HG03025 (cell line): ENCODE measurements around the gene EPHA1.

ENCODE experiments used
- ATAC-seq: cut with Tn5 transposase; IDR thresholded peaks from one replicate; pipeline ENCODE4 v1.9.1; 2021; ENCODE audit warnings: mild to moderate bottlenecking, moderate library complexity; ENCODE audit not compliant: unreplicated experiment, low FRiP score

The EPHA1 gene

GRCh38 chr7:143380260-143380645 is 28.4 kb downstream of the EPHA1 start:
- peak; percentile 61 for ATAC-seq

- ATAC-seq = peak; percentile 1
These were observed 28.9 kb downstream of the EPHA1 start for GRCh38 chr7:143379611-143380259.

DNA sequence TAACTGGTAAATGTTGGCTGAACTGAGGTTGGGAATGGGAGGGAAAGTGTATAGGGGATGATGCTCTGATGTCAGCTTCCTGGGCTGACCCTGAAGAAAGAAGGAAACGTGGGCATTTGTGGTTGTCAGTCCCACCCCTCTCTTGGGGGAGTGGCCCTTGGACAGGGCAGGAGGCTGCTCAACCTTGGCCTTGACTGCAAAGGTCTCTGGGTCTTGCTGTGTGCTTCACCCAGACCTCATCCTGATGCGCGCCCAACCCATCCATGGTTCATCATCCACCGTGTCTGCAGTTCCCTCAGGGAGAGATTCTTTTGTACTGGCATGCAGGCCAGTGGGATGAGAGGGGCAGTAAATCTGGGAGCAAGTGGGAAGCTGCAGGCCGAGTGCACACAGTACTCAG is 32.3 kb downstream of the EPHA1 start:
- no peak for ATAC-seq

DNA sequence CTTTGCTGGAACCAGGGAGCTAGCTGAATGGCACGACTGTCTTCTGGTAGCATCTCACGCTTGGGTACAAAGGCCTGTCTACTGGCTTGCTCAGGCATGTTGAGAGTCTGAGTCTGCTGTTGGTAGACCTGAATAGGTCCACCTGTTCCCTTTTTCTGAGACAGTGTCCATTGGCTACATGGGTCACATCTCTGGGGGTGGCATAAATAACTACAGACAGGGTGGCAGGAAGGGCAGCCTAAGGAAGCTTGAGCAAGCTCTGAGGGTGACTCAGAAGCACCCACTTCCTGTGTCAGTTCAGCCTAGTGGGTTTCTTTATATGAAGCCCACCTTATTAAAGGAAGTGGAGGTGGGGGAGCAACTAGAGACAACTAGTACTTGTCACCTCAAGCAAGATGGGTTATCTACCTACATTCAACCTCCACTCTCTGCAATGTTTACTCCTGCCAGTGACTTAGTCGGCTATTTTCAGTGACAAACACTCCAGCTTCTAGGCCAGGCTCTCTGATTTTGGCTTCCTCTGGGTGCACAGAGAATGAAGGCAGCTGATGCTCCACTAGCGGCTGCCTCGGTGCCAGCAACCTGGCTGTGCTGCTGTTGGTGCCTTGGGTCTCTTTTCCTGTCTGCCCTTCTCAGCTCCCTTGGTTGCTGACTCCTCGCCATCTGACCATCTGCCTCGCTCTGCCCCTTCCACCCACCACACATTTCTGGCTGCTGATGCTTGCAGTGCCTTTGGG is 33.2 kb downstream of the EPHA1 start:
- no peak for ATAC-seq

GRCh38 chr7:143374561-143374960 is 34.1 kb downstream of the EPHA1 start:
- no peak for ATAC-seq

DNA sequence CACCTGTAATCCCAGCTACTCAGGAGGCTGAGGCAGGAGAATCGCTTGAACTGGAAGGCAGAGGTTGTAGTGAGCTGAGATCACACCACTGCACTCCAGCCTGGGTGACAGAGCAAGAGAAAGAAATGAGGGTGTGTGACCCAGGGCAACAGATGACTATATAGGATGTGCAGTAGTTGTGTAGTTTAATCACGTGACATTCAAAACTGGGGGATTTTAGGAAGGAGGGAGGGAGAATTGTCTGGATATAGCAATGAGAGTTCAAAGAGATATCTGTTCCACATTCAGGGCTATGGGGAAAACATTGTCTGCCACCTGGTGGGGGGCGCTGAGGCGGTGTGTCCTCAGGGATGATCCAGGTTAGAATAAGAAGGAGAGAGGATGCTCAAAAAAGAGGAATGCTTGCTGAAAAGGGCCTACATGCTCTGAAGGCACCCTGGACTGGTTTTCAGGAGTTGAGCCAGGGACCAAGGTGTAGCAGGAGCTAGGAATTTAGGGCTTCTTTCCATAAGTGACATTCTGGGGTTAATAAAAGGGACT is 35.3 kb downstream of the EPHA1 start:
- ATAC-seq = no peak

DNA sequence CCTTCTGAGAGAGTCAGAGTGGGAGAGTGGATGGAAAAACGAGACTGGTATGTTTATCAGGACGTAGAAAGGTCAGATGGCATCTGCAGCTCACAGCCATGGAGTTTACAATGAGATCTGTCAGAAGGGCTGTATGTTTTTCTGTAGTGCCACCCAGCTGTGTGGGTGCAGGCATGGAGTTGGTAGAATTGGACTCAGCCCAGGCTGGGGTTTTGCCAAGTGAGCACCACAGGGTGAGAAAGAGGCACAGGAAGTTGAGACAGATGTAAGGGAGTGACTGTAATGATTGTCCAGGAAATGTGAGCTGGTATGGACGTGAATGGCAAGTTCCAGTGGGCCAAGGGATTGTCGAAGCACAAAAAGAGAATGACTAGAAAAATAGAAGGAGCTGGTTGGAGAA is 36.6 kb downstream of the EPHA1 start:
- ATAC-seq = no peak

GRCh38 chr7:143369678-143370651 is 38.7 kb downstream of the EPHA1 start:
- ATAC-seq = no peak

- ATAC-seq = no peak
These were observed 40.3 kb downstream of the EPHA1 start for GRCh38 chr7:143368387-143368786.

- ATAC-seq = no peak
These were observed 40.7 kb downstream of the EPHA1 start for GRCh38 chr7:143367972-143368371.

DNA sequence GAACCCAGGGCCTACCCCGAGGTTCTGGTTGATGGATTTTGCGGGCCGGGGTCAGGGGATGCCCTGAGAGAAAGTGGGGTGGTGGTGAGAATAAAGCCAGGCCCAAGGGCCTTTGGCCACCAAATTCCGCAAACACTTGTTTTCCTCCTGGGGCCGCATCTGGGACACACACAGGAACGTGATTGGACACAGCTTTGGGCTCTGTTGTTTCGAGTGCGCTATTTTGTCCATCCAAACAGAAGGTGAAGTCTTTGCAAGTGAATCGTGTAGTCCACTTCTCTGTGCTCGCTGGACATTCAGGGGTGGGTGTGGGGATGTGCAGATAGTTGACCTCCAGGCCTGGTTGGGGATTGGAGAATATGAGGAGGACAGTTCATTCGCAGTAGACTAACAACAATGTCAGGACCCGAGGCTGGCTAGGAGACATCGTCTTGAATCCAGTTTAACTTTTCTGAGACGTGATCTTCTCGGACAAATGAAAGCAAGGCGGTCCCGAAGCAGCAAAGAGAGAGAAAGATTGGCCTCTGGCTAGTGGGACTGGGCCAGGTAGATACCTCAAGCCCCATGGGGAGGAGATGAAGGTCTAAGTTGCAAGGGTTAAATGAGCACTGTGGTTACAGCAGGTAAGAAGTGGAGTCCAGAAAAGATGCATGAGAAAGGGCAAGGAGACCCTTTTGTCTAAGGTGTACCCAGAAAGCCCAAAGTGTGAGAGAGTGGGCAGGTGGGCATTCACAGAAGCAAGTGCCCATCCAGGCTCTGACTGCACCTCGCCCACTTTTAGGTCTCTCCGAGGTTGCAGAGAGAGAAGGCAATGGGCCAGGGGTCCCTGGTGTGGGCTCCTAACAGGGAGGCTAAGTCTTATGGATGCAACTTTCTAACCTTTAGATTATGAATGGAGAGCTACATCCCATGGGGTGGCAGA is 45.4 kb downstream of the EPHA1 start:
- ATAC-seq = no peak

GRCh38 chr7:143362131-143363015 is 46.3 kb downstream of the EPHA1 start, which contains the start of gene FAM131B:
TSS of gene FAM131B (minus strand) at chr7:143362713. CDS start at chr7:143362603, 110 bp downstream.
- no peak for ATAC-seq

DNA sequence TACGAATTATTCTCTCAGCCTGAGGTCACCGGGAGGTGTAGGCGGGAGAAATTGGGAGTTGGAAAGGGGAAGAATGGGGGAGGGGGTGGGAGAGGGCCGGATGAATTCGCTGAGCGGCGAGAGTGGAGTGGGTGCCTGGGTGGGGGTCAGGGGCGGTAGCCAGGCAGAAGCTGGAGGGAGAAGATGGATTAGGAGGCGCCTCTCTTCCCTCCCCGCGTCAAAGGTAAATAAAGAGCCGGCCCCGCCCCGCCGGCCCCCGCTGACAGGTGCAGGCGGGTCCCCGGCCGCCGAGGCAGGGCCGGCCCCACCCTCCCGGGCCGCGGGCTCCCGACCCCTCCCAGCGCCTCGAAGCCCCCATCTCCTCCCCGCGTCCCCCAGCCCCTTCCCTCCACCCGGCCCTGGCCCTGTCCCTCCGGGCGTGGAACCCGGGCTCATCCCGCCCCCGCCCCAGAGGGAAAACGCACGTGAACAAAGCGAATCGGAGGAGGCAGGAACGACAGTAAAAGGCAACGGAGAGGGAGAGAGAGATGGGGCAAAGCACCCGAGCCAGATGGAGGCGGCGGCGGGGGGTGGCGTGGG is 47.0 kb downstream of the EPHA1 start:
- ATAC-seq = no peak

GRCh38 chr7:143360788-143361551 is 47.7 kb downstream of the EPHA1 start:
- ATAC-seq = no peak

DNA sequence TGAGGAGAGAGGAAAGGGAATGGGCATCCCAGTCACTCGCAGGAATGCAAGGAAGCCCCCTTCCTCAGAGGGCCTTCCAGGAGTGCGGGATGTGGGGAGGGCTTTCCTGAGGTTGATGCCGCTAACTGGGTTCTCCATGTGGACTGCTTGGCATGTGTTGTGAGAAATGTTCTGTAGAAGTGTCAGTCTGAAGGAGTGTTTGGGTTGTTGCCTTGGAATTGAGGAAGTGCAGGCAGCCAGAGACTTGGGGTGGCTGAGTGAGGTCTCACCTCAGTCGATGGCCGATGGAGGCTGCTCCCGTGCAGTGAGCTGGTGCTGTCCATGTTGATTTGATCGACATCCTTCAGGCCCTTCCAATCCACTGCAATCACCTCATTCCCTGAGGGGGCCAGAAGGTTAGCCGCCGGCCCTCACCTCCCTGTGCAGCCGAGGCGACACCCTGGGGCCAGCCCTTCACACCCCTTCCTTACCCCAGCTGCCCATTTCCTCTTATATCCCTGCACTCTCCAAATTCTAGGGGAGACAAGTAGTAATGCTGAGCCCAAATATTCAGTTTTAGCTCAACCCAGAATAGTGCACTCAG is 48.8 kb downstream of the EPHA1 start:
- no peak for ATAC-seq

DNA sequence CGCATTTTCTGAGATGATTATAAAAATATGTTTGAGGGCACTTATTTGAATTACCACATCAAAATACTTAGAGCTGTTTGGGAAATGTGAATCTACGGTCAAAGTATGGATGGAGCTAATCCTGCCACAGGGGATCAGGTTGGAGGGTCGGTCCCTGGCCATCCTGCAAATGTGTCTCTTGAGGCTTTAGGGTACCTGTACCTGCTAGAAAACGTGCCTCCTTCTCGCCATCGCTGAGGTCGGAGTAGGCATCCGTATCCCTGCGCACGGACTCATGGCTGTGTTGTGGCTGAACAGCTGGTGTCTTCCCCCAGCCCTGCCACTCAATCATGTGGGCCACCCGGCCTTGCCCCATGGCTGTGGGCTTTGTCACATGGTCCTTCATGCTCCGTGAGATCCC is 50.0 kb downstream of the EPHA1 start:
- no peak for ATAC-seq

DNA sequence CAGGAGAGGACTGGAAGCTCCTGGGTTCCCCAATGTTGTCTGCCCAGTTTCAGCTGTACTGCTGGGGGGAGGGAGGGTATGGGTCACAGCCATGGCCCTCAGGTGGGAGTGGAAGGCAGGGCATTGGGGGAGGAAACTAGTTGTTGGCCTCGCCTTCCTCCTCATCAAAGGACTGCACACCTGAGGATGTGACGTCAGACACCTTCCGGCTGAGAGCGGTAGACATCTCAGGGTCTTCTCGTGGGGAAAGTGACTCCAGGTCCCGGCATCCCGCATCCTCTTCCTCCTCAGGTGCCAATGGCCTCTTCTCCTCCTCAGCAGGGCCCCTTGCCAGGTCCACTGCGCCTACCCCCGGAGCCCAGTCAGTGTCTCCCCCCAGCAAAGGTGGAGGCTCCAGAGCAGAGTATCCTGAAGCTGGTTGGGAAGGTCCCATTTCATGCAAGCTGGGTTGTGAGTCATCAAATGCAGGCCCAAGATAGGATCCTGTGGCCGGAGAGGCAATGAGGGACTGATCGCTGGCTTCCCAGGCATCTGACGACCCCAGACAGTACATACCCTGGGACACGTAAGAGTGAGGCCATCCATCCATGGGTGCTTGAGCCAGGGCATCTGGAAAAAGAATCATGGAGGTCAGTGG is 52.1 kb downstream of the EPHA1 start:
- no peak for ATAC-seq
